Activated T-cell treated with anti-CD3 and anti-CD28 coated beads, Interleukin-2, amount 50 U/mL, for 72 hours (primary cell): Measurements from ENCODE around the gene ULK4. TPM values are rescaled to one million over a fixed set of nuclear protein-coding genes. Genes with fewer than 3 reads are reported as not detected.
A peak's percentile ranks its signal among the peaks of the same experiment; 100 is the strongest.
"Not testable (repeated sequence)": the region's sequence is repeated elsewhere in the genome, so short reads cannot be mapped to it uniquely, and the experiment has no call there.

ENCODE experiments used
- ATAC-seq, 2 donors: fragments of 150-1000 bp; cut with Tn5 transposase; replicated peaks in 1 of 2; 2 replicates each; pipeline ENCODE4 v1.10.0; 2021; ENCODE audit warnings: moderate library complexity in 2 of 2, mild to moderate bottlenecking in 1 of 2
- DNase-seq, 2 donors: peaks; one replicate each; pipeline ENCODE4 v3.0.0; 2021 to 2022; ENCODE audit warnings: mixed read lengths in 1 of 2
- H3K27ac Mint-ChIP-seq: one replicate; pipeline ENCODE4 v1.8.0; 2022; ENCODE audit warnings: mild to moderate bottlenecking, moderate library complexity, mixed read lengths
- H3K27me3 Mint-ChIP-seq: one replicate; pipeline ENCODE4 v1.8.0; 2022; ENCODE audit warnings: low read depth, mixed read lengths
- H3K36me3 Mint-ChIP-seq, 2 donors: one replicate each; pipeline ENCODE4 v1.8.0; 2022; ENCODE audit warnings: mixed read lengths in 2 of 2, mild to moderate bottlenecking in 1 of 2; ENCODE audit not compliant: insufficient read depth in 2 of 2
- H3K4me1 Mint-ChIP-seq: one replicate; pipeline ENCODE4 v1.8.0; 2022; ENCODE audit warnings: low read depth, mixed read lengths
- H3K4me3 Mint-ChIP-seq, 2 donors: one replicate each; pipeline ENCODE4 v1.8.0; 2022; ENCODE audit warnings: mild to moderate bottlenecking in 2 of 2, mixed read lengths in 2 of 2, moderate library complexity in 2 of 2
- H3K9me3 Mint-ChIP-seq, 2 donors: one replicate each; pipeline ENCODE4 v1.8.0; 2022; ENCODE audit warnings: mixed read lengths in 2 of 2
- total RNA-seq, 2 donors: library from RNA; stranded (reverse); gene quantifications; one replicate each; pipeline ENCODE4 v1.2.3, GENCODE V29; 2022

ULK4 gene
- total RNA-seq, 2 donors from 2014 or later, result 8.0 to 11.1 TPM

DNA sequence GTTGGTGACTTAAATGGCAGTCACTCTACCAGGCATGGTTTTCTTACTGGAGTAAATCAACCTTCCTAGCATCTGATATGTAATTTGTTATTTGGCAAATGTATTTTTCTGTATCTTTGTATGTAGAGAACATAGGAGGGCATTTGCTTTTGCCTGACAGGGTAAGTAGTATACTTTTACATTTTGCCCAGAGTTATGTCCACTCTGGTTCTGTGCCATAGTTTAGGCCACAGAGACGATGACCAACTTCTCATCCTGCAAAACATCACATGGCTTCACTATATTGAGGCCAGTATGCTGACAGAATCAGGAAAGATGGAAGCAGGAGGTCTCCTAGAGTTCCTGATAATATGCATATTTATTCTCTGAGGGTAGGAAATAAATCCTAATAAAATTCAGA lies 23.1 kb upstream of the ULK4 start:
- Mint-ChIP-seq H3K4me3 (no peak overlapping the region), H3K36me3 (no peaks in the 10 kb centered on the region), H3K27ac (no peak overlapping the region), H3K9me3 (no peaks in the 10 kb centered on the region), H3K4me1 (no peaks in the 10 kb centered on the region), H3K27me3 (peaks cover 6% of the 10 kb centered on the region)
- DNase-seq, result no peak
- ATAC-seq, result no peak

DNA sequence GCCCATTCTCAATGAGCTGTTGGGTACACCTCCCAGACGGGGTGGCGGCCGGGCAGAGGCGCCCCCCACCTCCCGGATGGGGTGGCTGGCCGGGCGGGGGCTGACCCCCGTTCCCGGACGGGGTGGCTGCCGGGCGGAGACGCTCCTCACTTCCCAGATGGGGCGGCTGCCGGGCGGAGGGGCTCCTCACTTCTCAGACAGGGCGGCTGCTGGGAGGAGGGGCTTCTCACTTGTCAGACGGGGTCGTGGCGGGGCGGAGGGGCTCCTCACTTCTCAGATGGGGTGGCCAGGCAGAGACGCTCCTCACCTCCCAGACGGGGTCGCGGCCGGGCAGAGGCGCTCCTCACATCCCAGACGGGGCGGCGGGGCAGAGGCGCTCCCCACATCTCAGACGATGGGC lies 21.2 kb upstream of the ULK4 start:
- not testable (repeated sequence) for ATAC-seq, H3K4me1 Mint-ChIP-seq, H3K27me3 Mint-ChIP-seq, DNase-seq, H3K9me3 Mint-ChIP-seq, H3K27ac Mint-ChIP-seq, H3K36me3 Mint-ChIP-seq, H3K4me3 Mint-ChIP-seq

DNA sequence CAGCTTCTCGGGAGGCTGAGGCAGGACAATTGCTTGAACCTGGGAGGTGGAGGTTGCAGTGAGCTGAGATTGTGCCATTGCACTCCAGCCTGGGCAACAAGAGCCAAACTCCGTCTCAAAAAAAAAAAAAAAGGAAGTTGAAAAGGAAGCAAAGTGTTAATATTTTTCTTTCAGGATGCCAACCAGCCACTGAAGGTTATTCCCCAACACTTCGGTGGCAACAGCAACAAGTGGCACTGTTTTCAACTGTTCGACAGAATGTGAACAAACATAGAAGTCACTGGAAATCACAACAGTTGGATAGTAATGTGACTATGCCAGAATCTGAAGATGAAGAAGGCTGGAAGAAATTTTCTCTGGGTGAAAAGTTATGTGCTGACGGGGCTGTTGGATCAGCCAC lies 15.5 kb upstream of the ULK4 start:
- H3K27ac Mint-ChIP-seq, DNase-seq, H3K4me3 Mint-ChIP-seq, H3K9me3 Mint-ChIP-seq, H3K27me3 Mint-ChIP-seq, H3K36me3 Mint-ChIP-seq, H3K4me1 Mint-ChIP-seq, ATAC-seq: not testable (repeated sequence)

GRCh38 chr3:41975416-41976103 lies 13.7 kb upstream of the ULK4 start:
- Mint-ChIP-seq H3K27ac (peak overlapping the region; percentile 22), H3K27me3 (no peaks in the 10 kb centered on the region), H3K4me1 (no peaks in the 10 kb centered on the region), H3K9me3 (peaks cover 0 to 2% of the 10 kb centered on the region in 2 donors), H3K36me3 (no peaks in the 10 kb centered on the region), H3K4me3 (no peak overlapping the region)
- ATAC-seq (no peak), DNase-seq (no peak)

GRCh38 chr3:41974223-41974622 lies 12.3 kb upstream of the ULK4 start:
- Mint-ChIP-seq H3K27ac (no peak overlapping the region), H3K4me3 (no peak overlapping the region), H3K27me3 (no peaks in the 10 kb centered on the region), H3K36me3 (no peaks in the 10 kb centered on the region), H3K4me1 (no peaks in the 10 kb centered on the region), H3K9me3 (peaks cover 0 to 2% of the 10 kb centered on the region in 2 donors)
- DNase-seq (no peak), ATAC-seq (no peak)

- H3K9me3 Mint-ChIP-seq, result peaks cover 0 to 2% of the 10 kb centered on the region in 2 donors
- no peaks in the 10 kb centered on the region for H3K4me1 Mint-ChIP-seq
- H3K27me3 Mint-ChIP-seq, result no peaks in the 10 kb centered on the region
- DNase-seq (no peak), ATAC-seq (no peak)
- no peaks in the 10 kb centered on the region for H3K36me3 Mint-ChIP-seq
- H3K27ac Mint-ChIP-seq, result no peak overlapping the region
- no peak overlapping the region for H3K4me3 Mint-ChIP-seq
These were observed 10.9 kb upstream of the ULK4 start for GRCh38 chr3:41972802-41973201.

GRCh38 chr3:41966206-41966605 lies 4.3 kb upstream of the ULK4 start:
- H3K4me1 Mint-ChIP-seq, result peaks cover 5% of the 10 kb centered on the region
- H3K9me3 Mint-ChIP-seq, result no peaks in the 10 kb centered on the region
- H3K27ac Mint-ChIP-seq, result no peak overlapping the region
- H3K27me3 Mint-ChIP-seq, result no peaks in the 10 kb centered on the region
- peaks cover 0 to 2% of the 10 kb centered on the region in 2 donors for H3K36me3 Mint-ChIP-seq
- no peak for DNase-seq
- ATAC-seq, result no peak
- H3K4me3 Mint-ChIP-seq, result no peak overlapping the region

DNA sequence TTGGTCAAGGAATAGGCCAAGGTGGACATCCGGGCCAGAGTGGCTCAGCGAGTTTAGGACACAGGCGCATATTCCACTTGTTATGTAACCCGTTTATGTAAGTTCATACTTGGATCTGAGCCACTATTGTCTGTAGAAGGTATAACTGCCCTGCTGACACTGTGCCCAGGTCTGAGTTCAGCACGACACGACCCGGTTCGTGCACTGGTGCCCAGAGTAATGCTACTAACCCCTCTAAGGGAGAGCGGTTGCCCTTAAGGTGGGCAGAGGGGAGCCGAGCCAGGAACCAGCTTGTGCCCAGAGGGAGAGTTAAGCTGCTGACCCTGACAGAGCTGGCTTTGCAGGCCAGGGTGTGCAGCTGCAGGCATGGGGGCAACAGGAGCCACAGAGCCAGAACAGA lies 1.9 kb upstream of the ULK4 start:
- ATAC-seq (no peak), DNase-seq (no peak)
- no peaks in the 10 kb centered on the region for H3K27me3 Mint-ChIP-seq
- H3K9me3 Mint-ChIP-seq, result no peaks in the 10 kb centered on the region
- H3K4me1 Mint-ChIP-seq, result peaks cover 17% of the 10 kb centered on the region
- H3K4me3 Mint-ChIP-seq, result peak overlapping the region in 1 of 2 donors; percentile 19
- H3K27ac Mint-ChIP-seq, result no peak overlapping the region
- peaks cover 0 to 2% of the 10 kb centered on the region in 2 donors for H3K36me3 Mint-ChIP-seq

GRCh38 chr3:41960826-41961750 lies 815 bp downstream of the ULK4 start:
- peak; percentile 38 to 45 for ATAC-seq
- Mint-ChIP-seq H3K36me3 (peaks cover 0 to 2% of the 10 kb centered on the region in 2 donors), H3K4me1 (peaks cover 22% of the 10 kb centered on the region), H3K4me3 (peak overlapping the region; percentile 95), H3K27me3 (no peaks in the 10 kb centered on the region), H3K27ac (peak overlapping the region; percentile 73), H3K9me3 (no peaks in the 10 kb centered on the region)
- DNase-seq, result peak; percentile 53 to 60

DNA sequence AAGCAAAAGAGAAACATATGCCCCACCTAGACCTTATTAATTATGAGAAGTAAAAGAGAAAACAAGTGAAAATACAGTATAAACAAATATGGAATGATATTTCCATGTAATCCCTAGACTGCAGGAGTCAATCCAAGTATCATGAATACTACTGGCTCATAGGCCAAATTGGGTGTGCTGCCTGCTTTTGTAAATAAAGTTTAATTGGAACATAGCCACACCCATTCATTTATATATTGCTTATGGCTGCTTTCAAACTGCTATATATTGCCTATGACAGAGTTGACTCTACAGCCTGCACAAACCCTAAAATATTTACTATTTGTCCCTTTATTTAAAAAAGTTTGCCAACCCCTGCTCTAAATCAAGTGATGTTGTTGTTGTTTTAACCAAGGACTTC lies 5.3 kb downstream of the ULK4 start:
- no peak overlapping the region for H3K27ac Mint-ChIP-seq
- peaks cover 0 to 2% of the 10 kb centered on the region in 2 donors for H3K36me3 Mint-ChIP-seq
- H3K4me3 Mint-ChIP-seq, result no peak overlapping the region
- H3K27me3 Mint-ChIP-seq, result no peaks in the 10 kb centered on the region
- ATAC-seq (no peak), DNase-seq (no peak)
- no peaks in the 10 kb centered on the region for H3K9me3 Mint-ChIP-seq
- peaks cover 20% of the 10 kb centered on the region for H3K4me1 Mint-ChIP-seq

GRCh38 chr3:41955192-41955591 lies 6.7 kb downstream of the ULK4 start:
- Mint-ChIP-seq H3K9me3 (no peaks in the 10 kb centered on the region), H3K4me1 (peaks cover 9% of the 10 kb centered on the region), H3K4me3 (no peak overlapping the region), H3K27ac (no peak overlapping the region), H3K36me3 (peaks cover 0 to 1% of the 10 kb centered on the region in 2 donors), H3K27me3 (no peaks in the 10 kb centered on the region)
- ATAC-seq (no peak), DNase-seq (no peak)

DNA sequence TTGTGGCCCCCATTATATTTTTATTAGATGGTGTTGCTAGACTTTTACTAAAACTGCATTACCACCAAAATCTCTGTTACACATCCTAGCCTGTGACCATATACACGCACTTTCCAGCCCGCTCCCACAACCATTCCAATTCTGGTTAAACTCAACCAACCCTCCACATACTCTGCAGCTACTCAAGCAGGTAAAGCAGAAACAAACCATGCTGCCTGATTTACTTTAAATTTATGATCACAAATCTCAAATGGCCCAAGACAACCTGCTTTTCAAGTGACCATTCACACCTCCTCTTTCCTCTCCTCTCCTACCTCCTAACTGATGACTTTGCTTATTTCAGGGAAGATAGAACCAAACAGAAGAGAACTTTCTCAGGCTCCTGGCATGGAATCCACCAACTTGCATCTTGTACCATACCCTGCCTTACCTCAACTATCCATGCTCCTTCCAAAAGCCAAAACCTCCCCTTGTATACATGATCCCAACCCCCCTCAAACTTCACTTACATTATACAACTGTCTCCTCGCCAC lies 18.5 kb downstream of the ULK4 start:
- no peak overlapping the region for H3K4me3 Mint-ChIP-seq
- no peaks in the 10 kb centered on the region for H3K4me1 Mint-ChIP-seq
- H3K36me3 Mint-ChIP-seq, result peaks cover 2% of the 10 kb centered on the region in 2 donors
- ATAC-seq (no peak), DNase-seq (no peak)
- H3K9me3 Mint-ChIP-seq, result no peaks in the 10 kb centered on the region
- no peaks in the 10 kb centered on the region for H3K27me3 Mint-ChIP-seq
- no peak overlapping the region for H3K27ac Mint-ChIP-seq

- Mint-ChIP-seq H3K36me3 (peaks cover 0 to 5% of the 10 kb centered on the region in 2 donors), H3K9me3 (no peaks in the 10 kb centered on the region), H3K27ac (no peak overlapping the region), H3K27me3 (no peaks in the 10 kb centered on the region), H3K4me1 (no peaks in the 10 kb centered on the region), H3K4me3 (no peak overlapping the region)
- DNase-seq, result no peak
- no peak for ATAC-seq
These were observed 21.5 kb downstream of the ULK4 start for GRCh38 chr3:41940393-41940792.
